DOHH2 (cell line): Measurements from ENCODE around the gene IFNA14.

ENCODE experiments used
- H3F3A ChIP-seq: fragments of 200-600 bp; sonication (generic), shearing (Covaris generic); 2 replicates; pipeline ENCODE4 v1.6.0; 2016; ENCODE audit warnings: antibody characterized with exemption, mild to moderate bottlenecking; ENCODE audit not compliant: control insufficient read depth, insufficient read depth
- H3K27ac ChIP-seq: fragments of 200-600 bp; sonication (generic); 2 replicates; pipeline ENCODE4 v1.5.1; 2014; ENCODE audit warnings: low read depth, mild to moderate bottlenecking, low read length, moderate library complexity
- H3K27me3 ChIP-seq: fragments of 200-600 bp; sonication (generic); 2 replicates; pipeline ENCODE4 v1.6.1; 2014; ENCODE audit warnings: mild to moderate bottlenecking, low read length, mixed read lengths; ENCODE audit not compliant: control insufficient read depth
- H3K36me3 ChIP-seq: fragments of 200-600 bp; sonication (generic); 2 replicates; pipeline ENCODE4 v1.6.1; 2014; ENCODE audit warnings: mild to moderate bottlenecking, low read length, moderate library complexity, mixed read lengths; ENCODE audit not compliant: control insufficient read depth
- H3K4me1 ChIP-seq: fragments of 200-600 bp; sonication (generic); 2 replicates; pipeline ENCODE4 v1.6.1; 2014; ENCODE audit warnings: mild to moderate bottlenecking, low read length, mixed read lengths; ENCODE audit not compliant: control insufficient read depth
- H3K4me2 ChIP-seq: fragments of 200-600 bp; sonication (generic); 2 replicates; pipeline ENCODE4 v1.6.0; 2014; ENCODE audit warnings: mild to moderate bottlenecking, low read length, moderate library complexity
- H3K4me3 ChIP-seq: fragments of 200-600 bp; sonication (generic); 2 replicates; pipeline ENCODE4 v1.5.1; 2014; ENCODE audit warnings: mild to moderate bottlenecking, low read length, mixed read lengths
- H3K79me2 ChIP-seq: fragments of 200-600 bp; sonication (generic); 2 replicates; pipeline ENCODE4 v1.6.1; 2014; ENCODE audit warnings: mild to moderate bottlenecking, low read length, mixed read lengths; ENCODE audit not compliant: control insufficient read depth
- H3K9me2 ChIP-seq: fragments of 200-600 bp; sonication (generic); replicated peaks from 2 replicates; pipeline ENCODE4 v1.6.1; 2014; ENCODE audit warnings: mild to moderate bottlenecking, low read length, mixed read lengths; ENCODE audit not compliant: control insufficient read depth
- H3K9me3 ChIP-seq: fragments of 200-600 bp; sonication (generic); 2 replicates; pipeline ENCODE4 v1.6.1; 2014; ENCODE audit warnings: antibody characterized with exemption, low read length, mixed read lengths; ENCODE audit not compliant: control insufficient read depth, insufficient read depth
- H4K20me1 ChIP-seq: fragments of 200-600 bp; sonication (generic); 2 replicates; pipeline ENCODE4 v1.6.0; 2014; ENCODE audit warnings: low read depth, mild to moderate bottlenecking, antibody characterized with exemption, low read length, moderate library complexity; ENCODE audit not compliant: control insufficient read depth, insufficient read depth
- CTCF ChIP-seq: fragments of 200-600 bp; sonication (generic); IDR thresholded peaks from one replicate; pipeline ENCODE4 v1.5.1; 2014; ENCODE audit warnings: antibody characterized with exemption, mild to moderate bottlenecking, low read depth, low read length; ENCODE audit not compliant: poor library complexity, severe bottlenecking
- EZH2phosphoT487 ChIP-seq: fragments of 200-600 bp; sonication (generic); IDR thresholded peaks from 2 replicates; pipeline ENCODE4 v1.6.1; 2017; ENCODE audit warnings: borderline replicate concordance, mild to moderate bottlenecking, antibody characterized with exemption, low read length, moderate library complexity, mixed read lengths

The IFNA14 gene

GRCh38 chr9:21267485-21268346 lies 27.9 kb upstream of the IFNA14 start:
- Histone ChIP-seq H3K4me2 (no peak overlapping the region), H3K27me3 (0 out of 2 replicates have a peak, but pooled peaks cover 4% of the 10 kb centered on the region), H3K27ac (no peak overlapping the region), H3K79me2 (no peaks in the 10 kb centered on the region), H3F3A (no peaks in the 10 kb centered on the region), H4K20me1 (no peaks in the 10 kb centered on the region), H3K36me3 (no peaks in the 10 kb centered on the region), H3K9me2 (no peaks in the 10 kb centered on the region), H3K4me1 (no peaks in the 10 kb centered on the region), H3K9me3 (no peaks in the 10 kb centered on the region), H3K4me3 (no peak overlapping the region)
- TF ChIP-seq CTCF, result no peak
- no peak for TF ChIP-seq EZH2phosphoT487

GRCh38 chr9:21266733-21267484 lies 27.1 kb upstream of the IFNA14 start:
- H3K4me1 ChIP-seq, result no peaks in the 10 kb centered on the region
- H3K79me2 ChIP-seq, result no peaks in the 10 kb centered on the region
- no peaks in the 10 kb centered on the region for H3K9me3 ChIP-seq
- no peak overlapping the region for H3K4me3 ChIP-seq
- no peaks in the 10 kb centered on the region for H4K20me1 ChIP-seq
- no peaks in the 10 kb centered on the region for H3F3A ChIP-seq
- H3K9me2 ChIP-seq, result no peaks in the 10 kb centered on the region
- H3K4me2 ChIP-seq, result no peak overlapping the region
- no peak for TF ChIP-seq CTCF
- no peak for TF ChIP-seq EZH2phosphoT487
- H3K36me3 ChIP-seq, result no peaks in the 10 kb centered on the region
- H3K27ac ChIP-seq, result no peak overlapping the region
- H3K27me3 ChIP-seq, result 0 out of 2 replicates have a peak, but pooled peaks cover 4% of the 10 kb centered on the region

- Histone ChIP-seq H3K4me2 (no peak overlapping the region), H3K27me3 (0 out of 2 replicates have a peak, but pooled peaks cover 4% of the 10 kb centered on the region), H3K27ac (no peak overlapping the region), H3K9me3 (no peaks in the 10 kb centered on the region), H3K79me2 (no peaks in the 10 kb centered on the region), H4K20me1 (no peaks in the 10 kb centered on the region), H3K9me2 (no peaks in the 10 kb centered on the region), H3K4me3 (no peak overlapping the region), H3K36me3 (no peaks in the 10 kb centered on the region), H3K4me1 (no peaks in the 10 kb centered on the region), H3F3A (no peaks in the 10 kb centered on the region)
- TF ChIP-seq EZH2phosphoT487, result no peak
- no peak for TF ChIP-seq CTCF
These were observed 25.8 kb upstream of the IFNA14 start for GRCh38 chr9:21265421-21266189.
